HUDEP-2 (cell line): ENCODE measurements around the gene ARID5B.

ENCODE experiments used
- DNase-seq, 76 experiments: peaks; one replicate each; lab custom pipeline; 2025; ENCODE audit not compliant: unreplicated experiment in 76 of 76; lab: John Stamatoyannopoulos, UW

The ARID5B gene

DNA sequence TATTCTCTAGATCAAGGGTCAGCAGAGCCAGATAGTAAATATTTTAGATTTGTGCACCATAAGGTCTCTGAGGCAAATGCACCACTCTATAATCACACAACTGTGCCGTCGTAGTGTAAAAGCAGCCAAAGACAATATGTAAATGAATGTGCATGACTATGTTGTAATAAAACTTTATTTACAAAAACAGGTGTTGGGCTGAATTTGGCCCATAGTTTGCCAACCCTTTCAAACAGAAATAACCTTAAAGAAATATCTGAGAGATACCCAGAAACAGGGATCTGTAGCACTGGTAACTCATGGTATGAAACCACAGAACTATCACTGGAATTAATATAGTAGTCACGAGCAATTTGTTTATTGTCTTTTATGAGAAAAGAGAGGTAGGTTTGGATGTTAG is 86.0 kb downstream of the ARID5B start:
- no peak for DNase-seq

DNA sequence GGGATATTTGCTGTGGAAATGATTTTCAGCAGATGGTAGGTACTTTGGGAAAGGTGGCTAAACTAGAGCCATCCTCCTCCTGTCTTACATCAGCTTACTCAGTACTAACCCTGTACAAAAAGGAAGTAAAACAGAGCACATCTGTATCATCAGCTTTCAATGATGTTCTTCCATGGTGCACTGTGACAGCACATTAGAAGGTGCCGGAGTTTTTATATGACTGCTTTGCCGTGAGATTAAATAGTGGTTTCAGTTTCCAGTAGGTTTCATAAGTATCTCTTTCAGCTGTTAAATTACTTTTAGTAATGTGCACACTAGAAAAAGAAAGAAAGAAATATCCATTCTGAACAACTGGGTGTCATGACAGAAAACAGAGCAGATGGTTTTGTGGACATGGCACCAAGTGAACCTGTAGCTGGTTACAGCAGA is 86.5 kb downstream of the ARID5B start:
- no peak for DNase-seq

DNA sequence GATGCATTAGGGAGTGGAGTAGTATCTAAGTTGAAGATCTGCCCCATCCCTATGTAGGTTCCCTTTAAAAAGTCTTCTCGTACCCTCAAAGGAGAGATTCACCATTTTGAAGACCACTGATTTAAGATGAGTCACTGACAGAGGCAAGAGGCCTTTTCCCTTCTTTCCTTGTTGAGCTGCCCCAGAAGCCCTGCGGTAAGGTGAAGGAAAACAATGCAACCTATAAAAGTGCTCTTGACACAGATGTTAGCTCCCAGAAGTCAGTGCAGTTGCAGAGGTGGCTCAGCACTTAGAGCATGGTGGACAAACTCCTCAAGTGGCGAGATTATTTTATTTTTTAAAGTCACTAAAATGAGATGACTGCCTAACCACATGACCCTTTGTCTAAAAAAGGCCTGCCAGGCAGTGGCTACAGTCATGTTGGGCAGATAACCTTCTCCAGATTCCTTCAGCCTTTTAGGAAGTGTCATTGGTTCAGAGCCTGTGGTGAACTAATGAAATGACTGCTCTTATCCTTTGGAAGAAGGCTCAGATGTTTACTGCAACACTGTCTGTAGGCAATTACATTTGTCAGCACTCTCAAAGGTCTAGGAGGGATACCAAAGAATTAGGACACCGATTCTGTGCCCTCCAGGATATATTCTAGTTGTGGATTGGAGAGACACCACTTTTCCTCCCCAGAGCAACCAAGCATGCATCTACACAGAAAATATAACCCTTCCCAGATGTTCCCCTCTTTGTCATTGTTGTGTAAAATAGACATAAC is 88.7 kb downstream of the ARID5B start:
- no peak for DNase-seq

DNA sequence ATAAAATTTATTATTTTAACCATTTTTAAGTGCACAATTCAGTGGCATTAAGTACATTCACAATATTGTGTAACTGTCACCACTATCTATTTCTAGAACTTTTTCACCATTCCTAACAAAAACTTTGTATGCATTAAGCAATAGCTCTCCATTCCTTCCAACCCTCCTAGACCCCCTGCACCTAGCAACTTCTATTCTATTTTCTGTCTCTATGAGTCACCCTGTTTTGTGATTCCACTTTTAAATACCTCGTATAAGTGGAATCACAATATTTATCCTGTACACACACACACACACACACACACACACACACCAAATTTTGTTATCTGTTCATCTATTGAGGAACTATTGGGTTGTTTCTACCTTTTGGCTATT is 89.2 kb downstream of the ARID5B start:
- no peak for DNase-seq

- no peak for DNase-seq
Observed at GRCh38 chr10:61991166-61991565, 89.7 kb downstream of the ARID5B start.

GRCh38 chr10:61992059-61992460 is 90.6 kb downstream of the ARID5B start:
- DNase-seq, result no peak

- DNase-seq, result no peak
Observed at GRCh38 chr10:61992671-61993668, 91.5 kb downstream of the ARID5B start.

DNA sequence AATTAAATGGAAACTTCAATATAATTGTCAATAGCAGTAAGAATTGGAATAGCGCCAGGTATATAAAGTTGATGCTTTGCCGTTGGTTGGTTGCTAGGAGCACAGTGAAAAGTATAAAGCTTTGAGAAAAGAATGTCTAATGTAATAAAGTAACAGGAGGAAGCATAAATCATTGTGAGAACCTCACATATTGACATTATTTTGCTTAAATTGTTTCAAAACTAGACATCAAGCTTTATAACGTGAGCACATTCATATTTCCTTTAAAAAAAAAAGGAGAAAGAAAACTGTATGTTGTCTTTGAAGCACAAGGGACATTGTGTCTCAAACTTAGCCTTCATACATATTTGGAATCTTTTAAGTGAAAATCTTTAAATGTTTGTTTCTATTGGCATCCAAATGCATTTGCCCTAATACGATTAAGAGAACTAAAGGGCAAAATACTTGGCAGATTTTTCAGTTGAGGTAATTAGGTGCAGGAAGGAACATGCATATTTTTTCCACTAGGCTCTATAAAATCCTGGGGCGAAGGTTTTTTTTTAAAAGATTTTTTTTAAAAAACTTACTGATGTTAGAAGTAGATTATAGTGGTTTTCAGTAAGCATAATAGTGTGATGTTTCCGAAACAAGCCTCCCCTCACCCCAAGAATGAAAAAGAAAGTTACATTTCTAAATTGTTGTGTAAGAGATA is 92.4 kb downstream of the ARID5B start:
- no peak for DNase-seq

GRCh38 chr10:61994405-61995219 is 93.1 kb downstream of the ARID5B start:
- DNase-seq, result no peak

GRCh38 chr10:61995220-61995503 is 93.7 kb downstream of the ARID5B start:
- DNase-seq, result no peak

GRCh38 chr10:61998937-61999336 is 97.4 kb downstream of the ARID5B start:
- DNase-seq, result no peak

DNA sequence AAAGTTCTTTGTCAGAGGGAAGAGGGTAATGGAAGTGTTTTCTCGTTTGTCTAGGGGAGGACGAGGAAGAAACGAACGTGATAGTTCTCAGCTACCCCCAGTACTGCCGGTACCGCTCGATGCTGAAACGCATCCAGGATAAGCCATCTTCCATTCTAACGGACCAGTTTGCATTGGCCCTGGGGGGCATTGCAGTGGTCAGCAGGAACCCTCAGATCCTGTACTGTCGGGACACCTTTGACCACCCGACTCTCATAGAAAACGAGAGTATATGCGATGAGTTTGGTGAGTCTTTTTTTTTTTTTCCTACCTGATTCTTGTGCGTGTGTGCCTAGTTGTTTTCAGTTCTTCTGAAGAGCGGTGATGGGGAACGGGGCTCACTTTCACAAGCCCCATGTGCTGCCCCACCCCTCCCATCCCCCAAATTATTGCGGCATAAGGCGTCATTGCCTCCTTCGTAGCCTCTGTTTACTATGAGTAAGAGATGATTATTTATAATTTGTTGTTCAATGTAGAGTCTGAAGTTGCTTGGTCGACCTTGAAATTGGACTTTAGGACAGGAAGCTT is 98.6 kb downstream of the ARID5B start:
- no peak for DNase-seq

GRCh38 chr10:62000726-62001125 is 99.2 kb downstream of the ARID5B start:
- no peak for DNase-seq

DNA sequence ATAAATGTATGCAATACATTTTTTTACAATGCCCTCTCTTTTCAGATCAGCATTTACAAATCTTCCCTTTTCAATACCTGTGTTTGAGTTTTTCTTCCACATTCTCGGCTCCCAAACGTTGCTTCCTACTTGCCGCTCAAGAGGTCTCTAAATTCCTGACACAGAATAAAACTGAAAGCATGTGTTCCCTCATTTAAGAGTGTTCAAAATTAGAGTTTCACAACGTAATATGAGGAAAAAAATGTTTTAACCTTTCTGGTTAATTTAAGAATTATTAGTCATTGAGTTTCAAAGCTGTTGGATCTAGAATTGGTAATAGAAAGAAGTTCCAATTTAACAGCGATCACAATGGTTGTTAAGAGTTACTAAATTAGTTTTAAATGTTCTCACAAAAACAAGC is 100.4 kb downstream of the ARID5B start:
- no peak for DNase-seq

- DNase-seq, result no peak
Observed at GRCh38 chr10:62002753-62003152, 101.3 kb downstream of the ARID5B start.

DNA sequence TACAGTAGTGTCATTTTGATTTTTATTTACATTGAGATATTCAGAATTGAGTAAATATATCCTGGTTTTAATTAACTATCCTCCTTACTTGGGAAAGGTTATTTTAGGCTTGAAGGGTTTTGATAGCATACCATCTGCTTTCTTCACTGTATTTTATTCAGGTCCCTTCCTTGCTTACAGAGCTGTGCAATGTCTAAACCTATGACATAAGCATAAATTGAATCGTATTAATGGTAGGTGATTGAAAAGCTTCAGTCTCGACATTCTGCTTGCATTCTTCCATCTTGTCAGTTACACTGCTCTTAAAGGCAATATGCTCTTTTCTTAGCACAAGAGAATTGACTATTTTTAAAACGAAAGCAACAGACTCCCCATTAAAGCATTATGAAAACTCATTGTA is 102.5 kb downstream of the ARID5B start:
- no peak for DNase-seq

- no peak for DNase-seq
Observed at GRCh38 chr10:62005281-62005680, 103.8 kb downstream of the ARID5B start.

- no peak for DNase-seq
Observed at GRCh38 chr10:62005687-62006086, 104.2 kb downstream of the ARID5B start.

- no peak for DNase-seq
Observed at GRCh38 chr10:62007145-62007544, 105.6 kb downstream of the ARID5B start.

GRCh38 chr10:62008196-62008595 is 106.7 kb downstream of the ARID5B start:
- no peak for DNase-seq
